ENCODE results near the gene CPNE5.
A peak's percentile ranks its signal among the peaks of the same experiment; 100 is the strongest.

The CPNE5 gene

GRCh38 chr6:36720251-36721141, 118.7 kb downstream of the CPNE5 start:
- peak in 1 of 2 experiments; percentile 30 for DNase-seq (ENCODE audit: low read depth in 1 of 2, low spot score in 1 of 2)
- Histone ChIP-seq H3K4me3 (replicated peaks; ENCODE audit: insufficient read depth, low read length) (no peak overlapping the region), H3K27me3 (ENCODE audit: insufficient read depth, poor library complexity, severe bottlenecking) (no peaks in the 10 kb centered on the region), H3K27ac (replicated peaks) (no peak overlapping the region)
- TF ChIP-seq POLR2AphosphoS5 (IDR thresholded peaks at IDR 0.05; ENCODE audit: low read depth), result no peak
- TF ChIP-seq SPI1 (IDR thresholded peaks at IDR 0.05; ENCODE audit: borderline replicate concordance, low read depth), result no peak
- no peak for TF ChIP-seq GABPA (IDR thresholded peaks at IDR 0.05; ENCODE audit: low read depth)
- TF ChIP-seq REST (IDR thresholded peaks at IDR 0.05; ENCODE audit: insufficient replicate concordance, low read depth), result no peak
- TF ChIP-seq CTCF (IDR thresholded peaks at IDR 0.05; ENCODE audit: insufficient read depth, low read length), result no peak

- Histone ChIP-seq H3K4me3 (replicated peaks; ENCODE audit: insufficient read depth, low read length) (no peak overlapping the region), H3K27ac (replicated peaks) (no peak overlapping the region), H3K27me3 (ENCODE audit: insufficient read depth, poor library complexity, severe bottlenecking) (no peaks in the 10 kb centered on the region)
- no peak for TF ChIP-seq REST (IDR thresholded peaks at IDR 0.05; ENCODE audit: insufficient replicate concordance, low read depth)
- TF ChIP-seq CTCF (IDR thresholded peaks at IDR 0.05; ENCODE audit: insufficient read depth, low read length), result no peak
- no peak for TF ChIP-seq POLR2AphosphoS5 (IDR thresholded peaks at IDR 0.05; ENCODE audit: low read depth)
- TF ChIP-seq GABPA (IDR thresholded peaks at IDR 0.05; ENCODE audit: low read depth), result no peak
- no peak for TF ChIP-seq SPI1 (IDR thresholded peaks at IDR 0.05; ENCODE audit: borderline replicate concordance, low read depth)
- no peak for DNase-seq (ENCODE audit: low read depth in 1 of 2, low spot score in 1 of 2)
Measured at GRCh38 chr6:36719126-36719525, 120.1 kb downstream of the CPNE5 start.

- TF ChIP-seq GABPA (IDR thresholded peaks at IDR 0.05; ENCODE audit: low read depth) (no peak), POLR2AphosphoS5 (IDR thresholded peaks at IDR 0.05; ENCODE audit: low read depth) (no peak), REST (IDR thresholded peaks at IDR 0.05; ENCODE audit: insufficient replicate concordance, low read depth) (no peak), CTCF (IDR thresholded peaks at IDR 0.05; ENCODE audit: insufficient read depth, low read length) (no peak), SPI1 (IDR thresholded peaks at IDR 0.05; ENCODE audit: borderline replicate concordance, low read depth) (no peak)
- H3K27me3 ChIP-seq (ENCODE audit: insufficient read depth, poor library complexity, severe bottlenecking), result no peaks in the 10 kb centered on the region
- DNase-seq (ENCODE audit: low read depth in 1 of 2, low spot score in 1 of 2), result no peak
Measured at GRCh38 chr6:36718560-36718959, 120.7 kb downstream of the CPNE5 start.

More at GRCh38 chr6:36718560-36718959, 120.7 kb downstream of the CPNE5 start:
- H3K27ac ChIP-seq (replicated peaks), result no peak overlapping the region
- H3K4me3 ChIP-seq (replicated peaks; ENCODE audit: insufficient read depth, low read length), result no peak overlapping the region
